Activated T-helper 1 cell treated with Interleukin-2 at 50 U/mL for 16 hours (primary cell): ENCODE data around the gene ACAD9.
A peak's percentile ranks its signal among the peaks of the same experiment; 100 is the strongest.
"Not testable (repeated sequence)": the region's sequence is repeated elsewhere in the genome, so short reads cannot be mapped to it uniquely, and the experiment has no call there.

Experiments used
- DNase-seq: peaks from one replicate; pipeline ENCODE4 v3.0.0-alpha.2; 2020; ENCODE audit warnings: low read depth

ACAD9 gene

GRCh38 chr3:128895843-128896697 is 16.6 kb downstream of the ACAD9 start:
- DNase-seq, result no peak

- no peak for DNase-seq
Measured at GRCh38 chr3:128902426-128902825, 23.0 kb downstream of the ACAD9 start.

- no peak for DNase-seq
Measured at GRCh38 chr3:128903501-128903900, 24.1 kb downstream of the ACAD9 start.

- no peak for DNase-seq
Measured at GRCh38 chr3:128906031-128906803, 26.8 kb downstream of the ACAD9 start.

GRCh38 chr3:128906804-128907525 is 27.5 kb downstream of the ACAD9 start:
- no peak for DNase-seq

- DNase-seq, result no peak
Measured at GRCh38 chr3:128907706-128908445, 28.5 kb downstream of the ACAD9 start.

- no peak for DNase-seq
Measured at GRCh38 chr3:128908951-128909350, 29.5 kb downstream of the ACAD9 start.

- no peak for DNase-seq
Measured at GRCh38 chr3:128910006-128910405, 30.6 kb downstream of the ACAD9 start.

- DNase-seq, result no peak
Measured at GRCh38 chr3:128911911-128912310, 32.5 kb downstream of the ACAD9 start.

- no peak for DNase-seq
Measured at GRCh38 chr3:128914966-128915645, 35.7 kb downstream of the ACAD9 start.

GRCh38 chr3:128917291-128917690 is 37.9 kb downstream of the ACAD9 start:
- DNase-seq, result no peak

GRCh38 chr3:128919988-128920387 is 40.6 kb downstream of the ACAD9 start:
- DNase-seq, result no peak

GRCh38 chr3:128922804-128923459 is 43.5 kb downstream of the ACAD9 start:
- peak; percentile 27 for DNase-seq

GRCh38 chr3:128923576-128923975 is 44.2 kb downstream of the ACAD9 start:
- no peak for DNase-seq

- DNase-seq, result not testable (repeated sequence)
Measured at GRCh38 chr3:128923986-128924385, 44.6 kb downstream of the ACAD9 start.

GRCh38 chr3:128929364-128929763 is 49.9 kb downstream of the ACAD9 start:
- DNase-seq, result no peak

GRCh38 chr3:128931046-128931445 is 51.6 kb downstream of the ACAD9 start:
- no peak for DNase-seq

GRCh38 chr3:128932516-128933212 is 53.2 kb downstream of the ACAD9 start:
- DNase-seq, result no peak

- no peak for DNase-seq
Measured at GRCh38 chr3:128933213-128933921, 53.9 kb downstream of the ACAD9 start.

- no peak for DNase-seq
Measured at GRCh38 chr3:128933922-128934253, 54.5 kb downstream of the ACAD9 start.
